GM21786 (cell line): ENCODE measurements around the gene JADE2.
"Not testable (repeated sequence)": the region's sequence is repeated elsewhere in the genome, so short reads cannot be mapped to it uniquely, and the experiment has no call there.

ENCODE experiments used
- ATAC-seq: cut with Tn5 transposase; IDR thresholded peaks from one replicate; pipeline ENCODE4 v1.9.1; 2021; ENCODE audit not compliant: unreplicated experiment

The JADE2 gene

GRCh38 chr5:134583766-134584165 is 58.3 kb downstream of the JADE2 start:
- no peak for ATAC-seq

DNA sequence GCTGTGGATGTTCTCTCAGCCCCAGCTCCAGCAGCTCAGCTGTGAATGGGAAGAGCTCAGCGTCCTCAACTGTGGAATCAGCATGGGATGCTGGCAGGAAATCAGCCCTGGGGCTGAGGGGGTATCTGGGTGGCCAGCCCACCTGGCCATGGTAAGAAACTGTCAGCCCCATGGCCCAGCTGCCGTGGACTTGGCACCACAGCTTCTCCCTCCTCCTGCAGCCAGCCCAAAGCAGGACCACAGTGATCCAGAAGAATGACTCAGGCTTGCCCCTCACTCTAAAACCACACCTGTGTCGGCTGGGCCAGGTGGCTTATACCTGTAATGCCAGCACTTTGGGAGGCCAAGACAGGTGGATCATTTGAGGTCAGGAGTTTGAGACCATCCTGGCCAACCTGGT is 59.2 kb downstream of the JADE2 start:
- ATAC-seq: no peak

GRCh38 chr5:134585966-134586365 is 60.5 kb downstream of the JADE2 start:
- no peak for ATAC-seq

DNA sequence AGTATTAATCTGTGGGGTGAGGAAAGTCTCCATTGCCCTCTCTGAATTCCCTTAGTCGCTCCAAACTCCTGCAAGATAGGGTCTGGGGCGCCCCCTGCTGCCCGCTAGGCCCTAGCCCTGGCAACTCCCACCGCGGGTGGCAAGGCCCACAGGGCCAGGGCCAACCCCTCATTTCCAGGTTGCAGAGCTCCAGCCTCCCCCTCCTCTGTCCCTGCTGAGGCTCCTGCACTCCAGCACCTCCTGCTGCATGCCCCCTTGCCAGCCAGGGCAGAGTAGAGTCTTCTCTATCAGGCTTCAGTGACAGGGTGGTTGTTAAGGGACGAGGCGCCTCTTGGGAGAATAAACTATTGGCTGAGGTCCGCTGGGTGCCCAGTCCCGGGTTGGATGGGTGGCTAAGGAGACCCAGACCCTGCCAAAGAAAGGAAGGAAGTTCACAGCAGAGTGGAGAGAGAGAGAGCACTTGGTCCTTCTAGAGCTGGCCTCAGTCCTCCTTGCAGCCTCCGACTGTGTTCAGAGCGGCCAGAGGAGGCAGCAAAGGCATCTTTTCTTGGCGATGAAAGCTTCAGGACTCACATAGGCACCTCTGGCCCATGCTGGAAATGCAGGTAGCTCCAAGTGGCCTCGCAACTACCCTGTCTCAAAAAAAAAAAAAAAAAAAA is 61.5 kb downstream of the JADE2 start:
- peak; percentile 84 for ATAC-seq

GRCh38 chr5:134590992-134591659 is 65.7 kb downstream of the JADE2 start:
- ATAC-seq: no peak

DNA sequence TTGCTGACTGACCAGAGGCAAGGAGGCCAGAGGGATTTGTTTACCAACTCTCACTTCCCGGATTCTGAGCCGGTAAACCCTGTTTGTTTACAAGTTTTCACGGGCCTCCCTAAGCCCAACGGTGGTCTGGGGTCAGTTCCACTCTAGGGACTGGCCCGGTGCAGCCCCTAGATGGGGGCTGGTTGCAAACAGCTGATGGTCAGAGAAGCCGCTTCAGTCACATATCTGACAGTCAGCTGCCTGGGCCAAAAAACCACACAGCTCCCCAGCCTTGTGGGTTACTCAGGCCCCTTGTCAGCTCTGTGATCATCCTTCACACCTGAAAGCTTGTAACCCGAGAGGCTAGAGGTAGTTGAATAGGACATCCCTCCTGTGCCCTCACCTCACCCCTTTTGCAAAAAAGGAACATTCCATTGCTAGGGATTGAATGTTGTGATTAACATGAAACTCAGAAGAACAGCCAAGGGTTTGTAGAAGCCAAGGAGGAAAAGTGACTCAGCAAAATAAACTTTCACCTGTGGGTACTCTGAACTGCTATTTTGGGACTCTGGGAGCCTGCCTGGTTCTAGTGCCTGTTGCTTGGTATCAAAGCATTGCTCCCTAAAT is 66.8 kb downstream of the JADE2 start:
- no peak for ATAC-seq

DNA sequence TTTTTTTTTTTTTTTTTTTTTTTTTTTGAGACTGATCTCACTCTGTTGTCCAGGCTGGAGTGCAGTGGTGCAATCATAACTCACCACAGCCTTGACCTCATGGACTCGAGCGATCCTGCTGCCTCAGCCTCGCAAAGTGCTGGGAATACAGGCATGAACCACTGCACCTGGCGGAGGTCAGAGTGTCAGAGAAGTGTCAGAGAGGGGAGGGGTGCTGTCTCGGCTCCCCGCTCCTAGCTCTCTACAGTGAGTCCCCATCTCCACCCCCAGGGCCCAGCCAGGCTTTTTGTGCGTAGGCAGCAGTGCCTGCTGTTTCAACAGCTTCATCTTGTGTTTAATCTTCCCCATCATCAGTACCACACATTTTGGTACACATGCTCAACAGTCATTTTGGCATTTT is 68.9 kb downstream of the JADE2 start:
- no peak for ATAC-seq

GRCh38 chr5:134594797-134595457 is 69.5 kb downstream of the JADE2 start:
- ATAC-seq: peak; percentile 82

- no peak for ATAC-seq
Observed at GRCh38 chr5:134595458-134595838, 70.0 kb downstream of the JADE2 start.

DNA sequence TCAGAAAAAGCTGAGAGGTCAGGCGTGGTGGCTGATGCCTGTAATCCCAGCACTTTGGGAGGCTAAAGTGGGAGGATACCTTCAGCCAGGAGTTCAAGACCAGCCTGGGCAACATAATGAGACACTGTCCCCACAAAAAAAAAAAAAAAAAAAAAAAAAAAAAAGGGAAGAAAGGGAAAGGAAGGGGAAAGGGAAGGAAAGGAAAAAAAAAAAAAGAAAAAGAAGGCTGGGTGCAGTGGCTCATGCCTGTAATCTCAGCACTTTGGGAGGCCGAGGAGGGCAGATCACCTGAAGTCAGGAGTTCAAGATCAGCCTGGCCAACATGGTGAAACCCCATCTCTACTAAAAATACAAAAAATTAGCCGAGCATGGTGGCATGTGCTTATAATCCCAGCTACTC is 74.3 kb downstream of the JADE2 start:
- not testable (repeated sequence) for ATAC-seq

- no peak for ATAC-seq
Observed at GRCh38 chr5:134600600-134600999, 75.1 kb downstream of the JADE2 start.

DNA sequence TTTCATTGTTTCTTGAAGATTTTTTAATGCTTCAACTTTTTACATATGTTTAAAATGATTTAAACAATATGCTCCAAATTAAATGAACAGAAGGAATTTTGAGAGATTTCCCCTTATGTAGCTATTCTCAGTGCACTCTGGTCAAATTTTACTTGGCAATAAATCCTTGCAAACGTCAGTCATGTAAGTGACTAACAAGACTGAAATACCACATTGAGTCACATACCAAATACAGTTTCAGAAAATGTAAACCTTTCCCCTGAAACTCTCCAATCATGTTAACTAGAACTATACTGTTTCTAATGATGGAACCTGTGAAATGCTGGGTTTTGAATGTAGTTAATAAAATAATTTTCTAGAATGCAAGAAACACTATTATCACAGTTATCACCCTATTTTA is 77.6 kb downstream of the JADE2 start:
- peak; percentile 71 for ATAC-seq

DNA sequence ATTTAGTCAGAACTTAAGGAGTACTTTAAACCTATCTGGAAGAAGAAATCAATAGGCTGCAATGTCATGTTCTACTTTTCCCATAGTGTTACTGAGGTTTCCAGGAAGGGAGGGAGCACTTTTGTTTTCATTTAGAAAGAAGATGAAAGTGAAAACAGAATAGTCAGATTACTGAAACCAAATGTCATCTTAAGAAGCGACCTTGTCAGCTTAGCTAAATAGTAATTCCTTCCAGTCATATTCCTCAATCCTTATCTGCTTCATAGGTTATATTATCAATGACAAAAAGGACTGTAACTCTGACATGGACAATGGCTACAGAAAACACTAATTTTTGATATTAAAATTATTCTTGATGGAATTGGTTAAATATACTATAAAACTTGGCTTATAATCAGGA is 79.4 kb downstream of the JADE2 start:
- no peak for ATAC-seq

- no peak for ATAC-seq
Observed at GRCh38 chr5:134606726-134607125, 81.3 kb downstream of the JADE2 start.

DNA sequence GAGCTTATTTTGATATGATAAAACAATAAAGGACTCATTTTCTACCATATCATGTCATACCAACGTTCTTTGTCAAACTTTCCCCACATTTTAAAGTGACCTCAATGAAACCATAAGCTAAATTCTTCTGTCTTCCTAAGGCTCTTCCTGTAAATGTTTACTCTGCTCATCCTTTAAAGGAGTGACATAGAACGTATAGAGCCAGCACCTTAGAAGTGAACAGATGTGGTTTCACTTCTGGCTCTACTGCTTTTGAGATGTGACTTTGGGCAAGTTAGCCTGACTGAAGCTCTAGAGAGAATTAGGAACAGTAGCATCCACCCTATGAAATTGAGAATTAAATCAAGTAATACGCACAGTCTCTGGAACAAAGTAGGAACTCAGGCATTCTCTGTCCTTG is 83.1 kb downstream of the JADE2 start:
- no peak for ATAC-seq

- ATAC-seq: peak; percentile 57
Observed at GRCh38 chr5:134609232-134609851, 83.9 kb downstream of the JADE2 start.

DNA sequence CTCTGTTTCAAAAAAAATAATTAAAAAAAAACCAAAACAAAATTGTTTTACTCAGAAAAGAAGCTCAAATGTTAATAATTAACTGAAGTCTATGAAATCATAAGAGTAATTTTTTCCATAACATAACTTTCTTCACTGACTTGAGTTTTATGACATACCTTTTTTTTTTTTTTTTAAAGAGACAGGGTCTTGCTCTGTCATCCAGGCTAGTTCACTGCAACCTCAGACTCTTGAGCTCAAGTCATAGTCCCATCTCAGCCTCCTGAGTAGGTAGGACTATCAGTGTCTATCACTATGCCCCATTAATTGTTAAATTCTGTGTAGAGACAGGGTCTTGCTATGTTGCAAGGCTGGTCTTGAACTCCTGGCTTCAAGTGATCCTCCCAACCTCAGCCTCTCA is 85.3 kb downstream of the JADE2 start:
- ATAC-seq: no peak

DNA sequence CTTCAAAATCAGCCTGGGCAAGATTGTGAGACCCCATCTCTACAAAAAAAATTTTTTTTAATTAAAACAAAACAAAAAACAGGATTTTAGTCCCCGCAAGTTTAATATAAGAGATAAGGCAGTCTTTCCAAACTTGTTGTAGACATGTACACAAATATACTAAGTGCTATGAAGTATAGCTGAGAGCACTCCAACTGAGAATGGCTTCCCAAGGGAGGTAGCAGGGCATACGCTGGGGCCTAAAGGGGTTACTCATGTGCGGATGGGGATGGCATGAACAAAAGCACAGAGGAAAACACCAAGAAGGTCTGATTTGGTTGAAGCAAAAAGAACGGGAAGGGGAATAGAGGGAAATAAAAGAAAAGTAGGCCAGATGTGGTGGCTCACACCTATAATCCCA is 86.0 kb downstream of the JADE2 start:
- no peak for ATAC-seq

DNA sequence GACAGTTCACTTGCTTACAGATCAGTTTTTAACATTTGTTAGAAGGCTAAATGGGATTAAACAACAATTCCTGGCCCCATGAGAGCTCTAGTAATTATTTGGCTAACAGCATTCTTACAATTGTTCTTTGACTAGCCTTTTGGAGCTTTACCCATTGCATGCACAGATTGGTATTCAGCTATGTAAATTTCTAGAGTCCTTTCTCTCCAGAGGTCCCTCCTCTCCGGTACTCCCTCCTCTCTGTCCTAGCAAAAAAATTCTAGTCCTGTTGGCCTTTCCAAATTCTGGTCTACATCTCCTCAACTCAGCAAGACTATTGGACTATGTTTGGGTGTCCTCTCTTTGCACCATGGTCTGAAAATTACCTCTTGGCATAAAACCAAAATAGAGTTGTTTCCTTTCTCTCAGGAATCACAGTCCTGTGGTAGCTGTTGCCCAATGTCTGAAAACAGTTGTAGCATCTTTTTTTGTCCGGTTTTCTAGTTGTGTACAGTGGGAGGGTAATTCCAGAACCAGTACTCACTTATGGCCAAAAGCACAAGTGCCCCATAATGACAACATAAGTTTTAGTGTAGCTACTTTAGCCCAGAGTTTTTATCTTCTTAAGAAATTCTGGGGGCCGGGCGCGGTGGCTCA is 89.1 kb downstream of the JADE2 start:
- no peak for ATAC-seq

DNA sequence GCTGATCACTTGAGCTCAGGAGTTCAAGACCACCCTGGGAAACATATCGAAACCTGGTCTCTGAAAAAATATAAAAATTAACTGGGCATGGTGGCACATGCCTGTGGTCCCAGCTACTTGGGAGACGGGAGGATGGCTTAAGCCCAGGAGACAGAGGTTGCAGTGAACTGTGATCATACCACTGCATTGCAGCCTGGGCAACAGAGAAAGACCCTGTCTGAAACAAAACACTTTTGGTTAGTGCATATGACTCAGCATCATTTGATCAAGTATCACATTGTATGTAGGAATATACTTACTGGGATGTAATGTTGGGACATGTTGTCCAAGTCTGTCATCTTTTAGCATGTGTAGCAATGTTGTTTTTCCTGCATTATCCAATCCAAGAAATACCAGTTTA is 95.2 kb downstream of the JADE2 start:
- no peak for ATAC-seq

DNA sequence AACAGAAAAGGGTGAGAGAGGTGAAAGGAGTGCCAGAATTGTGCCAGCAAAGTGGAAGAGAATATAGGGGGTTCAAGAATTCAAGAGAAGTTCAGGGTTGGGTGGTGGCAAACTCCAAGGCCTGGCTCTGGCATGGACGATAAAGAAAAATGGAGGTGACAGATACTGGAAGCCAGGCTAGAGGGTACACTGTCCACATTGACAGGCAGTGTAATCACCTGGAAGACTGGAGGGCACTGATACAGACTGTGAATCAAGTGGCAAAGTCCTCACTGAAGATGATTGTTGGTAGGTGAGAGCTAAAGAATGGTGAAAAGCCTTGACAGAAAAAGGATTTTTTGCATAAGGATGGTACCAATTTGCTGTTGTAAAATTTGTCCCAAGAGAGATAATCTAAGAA is 100.1 kb downstream of the JADE2 start:
- ATAC-seq: no peak
